GM21717 (cell line): ENCODE results near the gene WDR70.
"Not testable (repeated sequence)": the region's sequence is repeated elsewhere in the genome, so short reads cannot be mapped to it uniquely, and the experiment has no call there.

ENCODE experiments used
- ATAC-seq: cut with Tn5 transposase; IDR thresholded peaks from one replicate; pipeline ENCODE4 v1.9.1; 2021; ENCODE audit warnings: mild to moderate bottlenecking, moderate library complexity; ENCODE audit not compliant: unreplicated experiment

Gene WDR70

GRCh38 chr5:37628876-37629275, 249.8 kb downstream of the WDR70 start:
- no peak for ATAC-seq

GRCh38 chr5:37631939-37632338, 252.8 kb downstream of the WDR70 start:
- ATAC-seq, result no peak

DNA sequence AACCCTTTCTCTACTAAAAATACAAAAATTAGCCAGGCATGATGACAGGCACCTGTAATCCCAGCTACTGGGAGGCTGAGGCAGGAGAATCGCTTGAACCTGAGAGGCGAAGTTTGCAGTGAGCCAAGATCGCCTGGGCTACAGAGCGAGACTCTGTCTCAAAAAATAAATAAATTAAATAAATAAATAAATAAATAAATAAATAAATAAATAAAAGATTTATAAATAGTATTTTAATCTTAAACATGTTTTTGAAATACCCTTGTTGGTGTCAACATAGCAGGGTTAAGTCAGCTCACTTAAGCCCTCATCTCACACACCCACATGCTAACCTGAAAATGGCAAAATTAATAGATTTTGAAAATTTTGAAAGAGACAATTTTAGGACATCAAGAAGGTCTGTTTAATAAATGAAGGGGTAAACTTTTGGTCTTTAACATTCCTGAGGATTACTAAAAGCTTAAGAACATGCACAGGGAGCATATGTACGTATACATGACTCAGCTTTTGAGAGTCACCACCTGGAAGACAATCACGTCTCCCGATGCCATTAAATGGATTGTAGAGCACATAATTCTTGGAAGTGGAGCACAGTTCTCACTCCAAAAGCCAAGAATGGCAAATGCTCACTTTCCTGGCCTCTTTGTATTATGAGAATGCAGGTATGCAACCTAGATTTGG, 258.2 kb downstream of the WDR70 start:
- ATAC-seq, result no peak

GRCh38 chr5:37638897-37639296, 259.8 kb downstream of the WDR70 start:
- no peak for ATAC-seq

- ATAC-seq, result no peak
Measured at GRCh38 chr5:37640088-37640487, 261.0 kb downstream of the WDR70 start.

DNA sequence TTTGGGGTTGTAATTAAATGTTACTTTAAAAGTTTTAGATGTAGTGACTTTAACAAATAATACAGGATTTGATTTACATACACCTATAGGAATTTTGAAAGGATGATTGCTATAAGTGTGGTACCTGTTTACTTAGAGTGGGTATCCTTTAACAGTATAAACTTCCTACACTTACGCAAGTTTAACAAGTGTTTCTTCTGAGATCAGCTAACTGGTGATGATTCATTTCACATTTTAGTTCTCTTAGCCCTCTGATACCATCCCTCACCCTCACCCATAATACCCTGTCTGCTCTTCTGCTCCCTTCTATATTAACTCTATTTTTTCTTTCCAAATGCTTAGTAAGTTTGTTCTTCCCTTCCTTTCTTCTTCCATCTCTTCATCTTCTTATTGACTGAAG, 262.8 kb downstream of the WDR70 start:
- no peak for ATAC-seq

- ATAC-seq, result no peak
Measured at GRCh38 chr5:37645707-37646106, 266.6 kb downstream of the WDR70 start.

GRCh38 chr5:37654566-37654965, 275.4 kb downstream of the WDR70 start:
- not testable (repeated sequence) for ATAC-seq

- no peak for ATAC-seq
Measured at GRCh38 chr5:37657046-37657445, 277.9 kb downstream of the WDR70 start.

DNA sequence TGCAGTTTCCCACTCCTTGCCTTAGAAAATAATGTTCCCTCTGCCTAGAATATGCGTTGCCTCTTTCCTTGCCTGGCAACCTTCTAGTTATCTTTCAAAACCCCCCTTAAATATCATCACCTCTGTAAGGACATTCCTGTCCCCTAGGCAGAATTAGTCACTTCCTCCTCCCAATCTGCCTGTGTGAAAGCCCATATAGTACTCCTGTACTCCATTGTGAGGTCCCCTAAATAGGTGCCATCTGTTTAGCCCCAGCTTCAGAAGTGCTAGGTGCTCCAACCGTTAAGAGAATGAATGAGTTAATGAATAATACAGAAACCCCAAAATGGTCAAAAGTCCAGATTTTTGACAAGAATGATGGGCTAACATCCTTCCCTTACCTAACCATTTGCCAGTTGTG, 279.3 kb downstream of the WDR70 start:
- ATAC-seq, result no peak

DNA sequence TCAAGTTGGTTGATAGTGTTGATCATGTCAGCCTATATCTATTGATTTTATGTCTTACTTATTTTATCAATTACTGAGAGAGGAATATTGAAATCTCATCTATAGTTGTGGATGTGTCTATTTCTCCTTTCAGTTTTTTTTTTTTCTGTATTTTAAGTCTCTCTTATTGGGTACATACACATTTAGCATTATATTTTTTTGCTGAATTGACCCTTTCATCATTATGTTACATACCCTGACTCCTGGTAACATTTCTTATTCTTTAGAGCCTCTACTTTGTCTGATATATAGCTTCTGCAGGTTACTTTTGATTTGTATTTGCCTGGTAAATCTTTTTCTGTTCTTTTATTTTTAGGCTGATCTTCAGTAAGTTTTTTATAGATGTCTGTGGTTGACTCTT, 281.2 kb downstream of the WDR70 start:
- no peak for ATAC-seq

DNA sequence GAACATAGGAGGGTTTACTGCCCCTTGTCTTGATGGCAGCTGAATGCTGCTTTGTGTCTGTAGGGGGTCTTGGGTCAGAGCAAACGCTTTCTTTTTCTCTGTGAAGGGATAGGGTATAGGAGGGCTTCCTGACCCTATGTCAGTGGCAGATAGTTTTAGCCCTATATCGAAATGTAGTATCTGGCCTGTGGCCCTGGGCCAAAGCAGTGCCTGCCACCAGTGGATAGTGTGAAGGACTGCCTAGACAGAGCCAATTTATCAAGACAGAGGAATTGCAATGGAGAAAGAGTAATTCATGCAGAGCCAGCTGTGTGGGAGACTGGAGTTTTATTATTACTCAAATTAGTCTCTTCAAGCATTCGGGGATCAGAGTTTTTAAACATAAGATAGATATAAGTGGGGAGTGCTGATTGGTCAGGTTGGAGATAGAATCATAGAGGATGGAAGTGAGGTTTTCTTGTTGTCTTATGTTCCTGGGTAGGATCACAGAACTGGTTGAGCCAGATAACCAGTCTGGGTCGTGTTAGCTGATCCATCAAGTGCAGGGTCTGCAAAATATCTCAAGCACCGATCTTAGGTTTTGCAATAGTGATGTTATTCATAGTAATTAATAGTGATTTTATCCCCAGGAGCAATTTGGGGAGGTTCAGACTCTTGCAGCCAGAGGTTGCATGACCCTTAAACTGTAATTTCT, 282.3 kb downstream of the WDR70 start:
- no peak for ATAC-seq

DNA sequence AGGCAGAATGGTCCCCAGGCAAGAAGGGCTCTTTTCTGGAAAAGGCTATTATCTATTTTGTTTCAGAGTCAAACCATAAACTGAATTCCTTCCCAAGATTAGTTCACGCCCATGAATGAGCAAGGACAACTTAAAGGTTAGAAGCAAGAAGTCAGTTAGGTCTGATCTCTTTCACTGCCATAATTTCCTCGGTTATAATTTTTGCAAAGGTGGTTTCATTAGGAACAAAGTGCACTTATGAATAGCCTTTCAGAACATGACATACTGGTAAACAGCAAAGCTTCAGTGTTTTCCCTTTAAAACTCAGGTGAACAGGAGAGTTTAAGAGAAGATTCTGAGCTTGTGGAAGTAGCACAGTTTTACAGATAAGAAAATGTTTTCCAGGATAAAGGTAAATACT, 282.8 kb downstream of the WDR70 start:
- ATAC-seq, result no peak

GRCh38 chr5:37662362-37662761, 283.2 kb downstream of the WDR70 start:
- ATAC-seq, result no peak

DNA sequence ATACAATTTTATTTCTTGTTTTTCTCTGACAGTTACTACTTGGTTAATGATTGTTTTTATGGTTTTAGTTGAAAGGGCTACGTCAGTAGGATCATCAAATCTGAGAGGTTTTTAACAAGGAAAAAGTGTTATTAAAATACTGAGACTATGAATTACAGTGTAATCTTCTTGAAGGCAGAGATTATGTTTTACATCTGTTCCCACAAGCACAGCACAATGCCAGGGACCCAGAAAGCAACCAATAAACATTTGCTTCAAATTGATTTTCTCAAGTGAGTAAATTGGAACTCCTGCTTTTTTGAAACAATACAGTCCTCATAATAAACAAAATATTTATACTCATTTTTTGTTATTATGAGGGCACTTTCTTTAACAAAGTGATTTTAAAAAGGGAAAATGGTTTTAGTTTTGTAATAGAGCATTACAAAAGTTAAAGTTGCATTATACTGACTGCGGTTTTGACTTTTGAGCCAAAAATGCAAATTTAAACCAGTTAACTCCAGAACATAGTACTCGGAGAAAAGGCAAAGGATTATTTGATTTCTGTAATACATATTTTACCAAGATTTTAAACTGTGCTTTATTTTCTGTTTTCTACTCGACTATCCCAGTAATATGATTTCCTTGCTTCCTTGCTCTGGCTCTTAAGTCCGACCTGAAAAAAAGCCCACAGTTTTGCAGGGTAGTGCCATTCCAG, 283.8 kb downstream of the WDR70 start:
- ATAC-seq, result no peak

GRCh38 chr5:37663538-37663937, 284.4 kb downstream of the WDR70 start:
- ATAC-seq, result no peak

DNA sequence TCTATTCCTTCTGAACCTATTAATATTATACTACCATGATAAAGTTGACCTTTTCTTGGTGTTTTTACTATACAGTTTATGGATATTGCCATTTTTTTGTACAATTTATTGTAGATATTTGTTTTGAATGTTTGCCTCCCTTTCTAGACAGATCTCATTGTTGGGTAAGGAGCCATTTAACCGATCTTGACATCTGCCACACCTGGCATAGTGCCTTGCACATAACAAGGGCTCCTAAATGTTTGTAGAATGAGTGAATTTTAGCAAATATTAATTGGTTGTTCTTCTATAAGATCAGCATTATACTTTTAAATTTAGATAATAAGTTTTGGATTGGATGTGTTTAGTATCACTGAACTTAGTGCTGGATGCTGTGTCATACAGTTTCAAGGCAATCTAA, 285.4 kb downstream of the WDR70 start:
- no peak for ATAC-seq

DNA sequence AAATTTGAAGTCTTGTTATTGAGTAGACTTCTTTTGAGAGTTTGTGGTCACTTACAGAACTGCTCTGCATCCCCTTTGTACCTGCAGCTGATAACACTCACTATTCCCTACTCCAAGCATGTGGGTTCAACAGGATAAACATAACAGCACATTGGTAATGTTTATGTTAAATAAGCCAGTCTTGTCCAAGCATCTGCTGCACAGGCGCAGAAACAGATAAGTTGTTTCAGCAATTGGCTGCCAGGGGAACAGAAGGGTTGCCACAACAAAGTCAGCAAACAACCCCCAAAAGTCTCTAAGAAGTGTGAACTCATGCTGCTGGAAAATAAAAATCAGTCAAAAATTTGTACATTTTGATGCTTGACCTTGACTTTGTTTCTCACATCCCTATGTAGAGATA, 286.2 kb downstream of the WDR70 start:
- ATAC-seq, result no peak

DNA sequence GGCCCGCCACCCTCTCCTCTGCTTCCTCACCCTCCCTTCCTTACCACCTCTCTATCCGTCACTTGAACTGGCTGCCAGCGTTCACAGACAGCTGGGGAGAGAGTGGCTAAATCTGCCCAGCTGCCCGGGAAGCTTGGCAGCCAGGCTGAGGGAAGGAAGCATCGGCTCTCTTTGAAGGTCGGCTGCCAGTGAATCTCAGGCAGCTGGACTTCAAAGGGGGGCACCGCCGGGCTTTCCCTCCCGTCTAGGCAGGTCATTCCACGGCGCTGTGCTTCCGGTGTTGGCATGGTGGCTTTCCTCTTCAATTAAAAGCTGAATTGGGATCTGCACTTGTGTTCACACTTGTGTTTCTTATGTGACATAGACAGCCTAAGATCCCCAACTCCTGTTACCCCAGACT, 286.8 kb downstream of the WDR70 start:
- no peak for ATAC-seq

GRCh38 chr5:37667430-37667829, 288.3 kb downstream of the WDR70 start:
- ATAC-seq, result no peak

DNA sequence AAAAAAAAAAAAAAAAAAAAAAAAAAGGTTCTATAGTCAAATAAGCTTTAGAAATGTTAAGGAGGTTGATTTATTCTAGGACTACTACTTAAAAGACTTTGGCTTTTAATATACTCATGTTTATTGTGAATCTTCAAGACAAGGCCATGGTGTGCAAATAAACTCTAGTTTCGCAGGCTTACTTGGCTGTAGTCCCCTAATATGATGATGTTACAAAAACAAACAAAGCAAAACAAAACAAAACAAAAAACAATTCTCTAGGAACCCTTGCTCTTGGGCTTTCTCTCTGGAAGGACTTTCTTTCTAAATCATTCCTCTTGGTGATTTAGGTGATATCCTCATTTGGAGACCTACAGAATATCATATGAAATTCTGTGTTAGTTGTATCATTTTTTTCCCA, 288.7 kb downstream of the WDR70 start:
- no peak for ATAC-seq

GRCh38 chr5:37668524-37669047, 289.5 kb downstream of the WDR70 start:
- no peak for ATAC-seq
